SK-N-SH (cell line): ENCODE data around the gene PCDHGA1.
A peak's percentile ranks its signal among the peaks of the same experiment; 100 is the strongest.
"Not testable (repeated sequence)": the region's sequence is repeated elsewhere in the genome, so short reads cannot be mapped to it uniquely, and the experiment has no call there.

Experiments used
- CHD2 ChIP-seq: fragments of 150-350 bp; IDR thresholded peaks from 2 replicates; pipeline ENCODE4 v1.6.1; 2018; ENCODE audit warnings: low read length; ENCODE audit not compliant: partially characterized antibody
- CTCF ChIP-seq: fragments of 200-600 bp; sonication (generic); IDR thresholded peaks from 2 replicates; pipeline ENCODE4 v1.6.1; 2017; ENCODE audit warnings: antibody characterized with exemption, mild to moderate bottlenecking, moderate library complexity
- ELF1 ChIP-seq: IDR thresholded peaks from 2 replicates; pipeline ENCODE4 v1.4.0; 2012
- EP300 ChIP-seq, 2 experiments: IDR thresholded peaks; 2 replicates each; pipeline versions ENCODE4 v1.4.0 to v1.6.1; 2012; ENCODE audit warnings: borderline replicate concordance in 1 of 2, low read depth in 1 of 2, low read length in 1 of 2
- EZH2phosphoT487 ChIP-seq: fragments of 200-600 bp; sonication (generic); IDR thresholded peaks from 2 replicates; pipeline ENCODE4 v1.6.1; 2017; ENCODE audit warnings: low read depth, mixed run types, mild to moderate bottlenecking, antibody characterized with exemption, moderate library complexity, borderline replicate concordance
- MXI1 ChIP-seq: IDR thresholded peaks from 2 replicates; pipeline ENCODE4 v1.6.1; 2012; ENCODE audit warnings: mild to moderate bottlenecking, low read depth, low read length, improper control_type of control experiment
- RCOR1 ChIP-seq: fragments of 150-350 bp; IDR thresholded peaks from 2 replicates; pipeline ENCODE4 v1.6.1; 2017; ENCODE audit warnings: antibody characterized with exemption, low read length
- RFX5 ChIP-seq: IDR thresholded peaks from 2 replicates; pipeline ENCODE4 v1.6.1; 2012; ENCODE audit warnings: mild to moderate bottlenecking, improper control_type of control experiment, low read length
- TEAD4 ChIP-seq: IDR thresholded peaks from 2 replicates; pipeline ENCODE4 v1.4.0; 2012; ENCODE audit warnings: mild to moderate bottlenecking, borderline replicate concordance; ENCODE audit not compliant: insufficient read depth
- ZBTB33 ChIP-seq: IDR thresholded peaks from 2 replicates; pipeline ENCODE4 v1.4.0; 2012; ENCODE audit warnings: low read depth, borderline replicate concordance
- TF ChIP-seq, protein P1 (sequence below): IDR thresholded peaks from 2 replicates; pipeline ENCODE4 v1.4.0; 2012; ENCODE audit warnings: low read depth
- TF ChIP-seq, protein P2 (sequence below): IDR thresholded peaks from 2 replicates; pipeline ENCODE4 v1.6.1; 2012; ENCODE audit warnings: mild to moderate bottlenecking, low read depth, low read length, moderate library complexity
- TF ChIP-seq, protein P3 (sequence below): fragments of 150-350 bp; IDR thresholded peaks from 2 replicates; pipeline ENCODE4 v1.6.1; 2017; ENCODE audit warnings: antibody characterized with exemption, low read length, low read depth, borderline replicate concordance

- TF ChIP-seq RFX5; MXI1; TEAD4; EP300 (IDR thresholded peaks at IDR 0.05; ENCODE audit: borderline replicate concordance in 1 of 2, low read depth in 1 of 2, low read length in 1 of 2); CHD2; ELF1; RCOR1; EZH2phosphoT487; ZBTB33: not testable (repeated sequence)
- 0 out of 2 replicates have a peak, but pooled peaks have one; percentile 7 for TF ChIP-seq CTCF
- TF ChIP-seq, protein P1, sequence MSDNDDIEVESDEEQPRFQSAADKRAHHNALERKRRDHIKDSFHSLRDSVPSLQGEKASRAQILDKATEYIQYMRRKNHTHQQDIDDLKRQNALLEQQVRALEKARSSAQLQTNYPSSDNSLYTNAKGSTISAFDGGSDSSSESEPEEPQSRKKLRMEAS: not testable (repeated sequence)
- TF ChIP-seq, protein P2, sequence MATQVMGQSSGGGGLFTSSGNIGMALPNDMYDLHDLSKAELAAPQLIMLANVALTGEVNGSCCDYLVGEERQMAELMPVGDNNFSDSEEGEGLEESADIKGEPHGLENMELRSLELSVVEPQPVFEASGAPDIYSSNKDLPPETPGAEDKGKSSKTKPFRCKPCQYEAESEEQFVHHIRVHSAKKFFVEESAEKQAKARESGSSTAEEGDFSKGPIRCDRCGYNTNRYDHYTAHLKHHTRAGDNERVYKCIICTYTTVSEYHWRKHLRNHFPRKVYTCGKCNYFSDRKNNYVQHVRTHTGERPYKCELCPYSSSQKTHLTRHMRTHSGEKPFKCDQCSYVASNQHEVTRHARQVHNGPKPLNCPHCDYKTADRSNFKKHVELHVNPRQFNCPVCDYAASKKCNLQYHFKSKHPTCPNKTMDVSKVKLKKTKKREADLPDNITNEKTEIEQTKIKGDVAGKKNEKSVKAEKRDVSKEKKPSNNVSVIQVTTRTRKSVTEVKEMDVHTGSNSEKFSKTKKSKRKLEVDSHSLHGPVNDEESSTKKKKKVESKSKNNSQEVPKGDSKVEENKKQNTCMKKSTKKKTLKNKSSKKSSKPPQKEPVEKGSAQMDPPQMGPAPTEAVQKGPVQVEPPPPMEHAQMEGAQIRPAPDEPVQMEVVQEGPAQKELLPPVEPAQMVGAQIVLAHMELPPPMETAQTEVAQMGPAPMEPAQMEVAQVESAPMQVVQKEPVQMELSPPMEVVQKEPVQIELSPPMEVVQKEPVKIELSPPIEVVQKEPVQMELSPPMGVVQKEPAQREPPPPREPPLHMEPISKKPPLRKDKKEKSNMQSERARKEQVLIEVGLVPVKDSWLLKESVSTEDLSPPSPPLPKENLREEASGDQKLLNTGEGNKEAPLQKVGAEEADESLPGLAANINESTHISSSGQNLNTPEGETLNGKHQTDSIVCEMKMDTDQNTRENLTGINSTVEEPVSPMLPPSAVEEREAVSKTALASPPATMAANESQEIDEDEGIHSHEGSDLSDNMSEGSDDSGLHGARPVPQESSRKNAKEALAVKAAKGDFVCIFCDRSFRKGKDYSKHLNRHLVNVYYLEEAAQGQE: not testable (repeated sequence)
- TF ChIP-seq, protein P3, sequence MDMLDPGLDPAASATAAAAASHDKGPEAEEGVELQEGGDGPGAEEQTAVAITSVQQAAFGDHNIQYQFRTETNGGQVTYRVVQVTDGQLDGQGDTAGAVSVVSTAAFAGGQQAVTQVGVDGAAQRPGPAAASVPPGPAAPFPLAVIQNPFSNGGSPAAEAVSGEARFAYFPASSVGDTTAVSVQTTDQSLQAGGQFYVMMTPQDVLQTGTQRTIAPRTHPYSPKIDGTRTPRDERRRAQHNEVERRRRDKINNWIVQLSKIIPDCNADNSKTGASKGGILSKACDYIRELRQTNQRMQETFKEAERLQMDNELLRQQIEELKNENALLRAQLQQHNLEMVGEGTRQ: not testable (repeated sequence)
Observed at GRCh38 chr5:141375444-141376155, 45.3 kb downstream of the PCDHGA1 start.
